OCI-LY1 (cell line): ENCODE data around the gene SNX7.

Source experiments
- EZH2 ChIP-seq: fragments of 200-600 bp; sonication (generic), shearing (Covaris generic); IDR thresholded peaks from 2 replicates; pipeline ENCODE4 v1.8.0; 2017; ENCODE audit warnings: borderline replicate concordance, mixed run types, mild to moderate bottlenecking, antibody characterized with exemption, low read length, moderate library complexity, mixed read lengths
- TF ChIP-seq, protein P1 (sequence below): fragments of 200-600 bp; sonication (generic), shearing (Covaris generic); IDR thresholded peaks from 2 replicates; pipeline ENCODE4 v1.5.1; 2017; ENCODE audit warnings: mild to moderate bottlenecking, antibody characterized with exemption, low read length, moderate library complexity, mixed read lengths

DNA sequence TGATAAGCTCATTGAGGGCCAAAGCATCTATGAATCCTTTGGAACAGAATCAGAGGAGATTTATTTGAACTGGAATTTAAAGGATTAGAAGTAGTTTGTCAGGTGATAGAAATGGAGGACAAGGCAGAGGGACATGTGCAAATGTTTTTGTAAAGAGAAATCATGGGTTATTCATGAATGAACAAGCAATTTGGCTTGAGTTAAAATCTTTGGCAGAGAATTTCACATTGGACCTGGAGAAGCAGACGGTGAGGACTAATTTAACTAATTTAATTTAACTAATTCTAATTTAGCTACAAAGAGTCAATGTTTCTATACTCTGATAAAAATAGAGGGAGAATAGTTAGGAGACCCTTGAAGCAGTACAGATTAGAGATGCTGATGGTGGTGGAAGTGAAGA lies 36.3 kb downstream of the SNX7 start:
- TF ChIP-seq, protein P1, sequence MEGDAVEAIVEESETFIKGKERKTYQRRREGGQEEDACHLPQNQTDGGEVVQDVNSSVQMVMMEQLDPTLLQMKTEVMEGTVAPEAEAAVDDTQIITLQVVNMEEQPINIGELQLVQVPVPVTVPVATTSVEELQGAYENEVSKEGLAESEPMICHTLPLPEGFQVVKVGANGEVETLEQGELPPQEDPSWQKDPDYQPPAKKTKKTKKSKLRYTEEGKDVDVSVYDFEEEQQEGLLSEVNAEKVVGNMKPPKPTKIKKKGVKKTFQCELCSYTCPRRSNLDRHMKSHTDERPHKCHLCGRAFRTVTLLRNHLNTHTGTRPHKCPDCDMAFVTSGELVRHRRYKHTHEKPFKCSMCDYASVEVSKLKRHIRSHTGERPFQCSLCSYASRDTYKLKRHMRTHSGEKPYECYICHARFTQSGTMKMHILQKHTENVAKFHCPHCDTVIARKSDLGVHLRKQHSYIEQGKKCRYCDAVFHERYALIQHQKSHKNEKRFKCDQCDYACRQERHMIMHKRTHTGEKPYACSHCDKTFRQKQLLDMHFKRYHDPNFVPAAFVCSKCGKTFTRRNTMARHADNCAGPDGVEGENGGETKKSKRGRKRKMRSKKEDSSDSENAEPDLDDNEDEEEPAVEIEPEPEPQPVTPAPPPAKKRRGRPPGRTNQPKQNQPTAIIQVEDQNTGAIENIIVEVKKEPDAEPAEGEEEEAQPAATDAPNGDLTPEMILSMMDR = no peak
- TF ChIP-seq EZH2 = no peak
